HG03097 (cell line): ENCODE data around the gene DLGAP4.

Source experiments
- ATAC-seq: cut with Tn5 transposase; IDR thresholded peaks from one replicate; pipeline ENCODE4 v1.9.1; 2021; ENCODE audit not compliant: unreplicated experiment, low FRiP score

The DLGAP4 gene

GRCh38 chr20:36320261-36320897 is 14.2 kb downstream of the DLGAP4 start:
- ATAC-seq, result no peak

GRCh38 chr20:36320898-36321695 is 15.0 kb downstream of the DLGAP4 start:
- no peak for ATAC-seq

- no peak for ATAC-seq
These were observed 16.0 kb downstream of the DLGAP4 start for GRCh38 chr20:36322131-36322530.

- ATAC-seq, result no peak
These were observed 24.0 kb downstream of the DLGAP4 start for GRCh38 chr20:36330091-36330490.

GRCh38 chr20:36331209-36331608 is 25.1 kb downstream of the DLGAP4 start:
- no peak for ATAC-seq

- ATAC-seq, result no peak
These were observed 27.7 kb downstream of the DLGAP4 start for GRCh38 chr20:36333841-36334240.

- ATAC-seq, result no peak
These were observed 28.4 kb downstream of the DLGAP4 start for GRCh38 chr20:36334281-36335205.

GRCh38 chr20:36335206-36335870 is 29.2 kb downstream of the DLGAP4 start:
- ATAC-seq, result no peak

GRCh38 chr20:36336204-36336603 is 30.1 kb downstream of the DLGAP4 start:
- ATAC-seq, result no peak

- ATAC-seq, result no peak
These were observed 31.0 kb downstream of the DLGAP4 start for GRCh38 chr20:36336954-36337704.

- ATAC-seq, result no peak
These were observed 31.7 kb downstream of the DLGAP4 start for GRCh38 chr20:36337886-36338285.

- ATAC-seq, result no peak
These were observed 33.8 kb downstream of the DLGAP4 start for GRCh38 chr20:36339646-36340592.

GRCh38 chr20:36340593-36340990 is 34.5 kb downstream of the DLGAP4 start:
- no peak for ATAC-seq

GRCh38 chr20:36341331-36342020 is 35.3 kb downstream of the DLGAP4 start:
- no peak for ATAC-seq

- no peak for ATAC-seq
These were observed 36.4 kb downstream of the DLGAP4 start for GRCh38 chr20:36342331-36343120.

GRCh38 chr20:36343641-36344040 is 37.5 kb downstream of the DLGAP4 start:
- ATAC-seq, result no peak

GRCh38 chr20:36344517-36345132 is 38.5 kb downstream of the DLGAP4 start:
- ATAC-seq, result no peak
